ENCODE data around the gene SEC22A. TPM values are rescaled to one million over a fixed set of nuclear protein-coding genes. Genes with fewer than 3 reads are reported as not detected.

The SEC22A gene
- polyA plus RNA-seq, 4 donors = 24.8 to 28.7 (median 26.3) TPM

- DNase-seq (ENCODE audit: low read depth in 4 of 4, low spot score in 2 of 4) = no peak
These were observed 59.9 kb downstream of the SEC22A start for GRCh38 chr3:123261666-123262065.

GRCh38 chr3:123262226-123262625 lies 60.5 kb downstream of the SEC22A start:
- no peak for DNase-seq (ENCODE audit: low read depth in 4 of 4, low spot score in 2 of 4)

- no peak for DNase-seq (ENCODE audit: low read depth in 4 of 4, low spot score in 2 of 4)
These were observed 61.1 kb downstream of the SEC22A start for GRCh38 chr3:123262868-123263267.

GRCh38 chr3:123263941-123264340 lies 62.2 kb downstream of the SEC22A start:
- DNase-seq (ENCODE audit: low read depth in 4 of 4, low spot score in 2 of 4) = no peak

- no peak for DNase-seq (ENCODE audit: low read depth in 4 of 4, low spot score in 2 of 4)
These were observed 66.1 kb downstream of the SEC22A start for GRCh38 chr3:123267821-123268220.

GRCh38 chr3:123270818-123271217 lies 69.1 kb downstream of the SEC22A start:
- no peak for DNase-seq (ENCODE audit: low read depth in 4 of 4, low spot score in 2 of 4)

- DNase-seq (ENCODE audit: low read depth in 4 of 4, low spot score in 2 of 4) = no peak
These were observed 69.9 kb downstream of the SEC22A start for GRCh38 chr3:123271466-123272159.

GRCh38 chr3:123272547-123272946 lies 70.8 kb downstream of the SEC22A start:
- DNase-seq (ENCODE audit: low read depth in 4 of 4, low spot score in 2 of 4) = no peak

- no peak for DNase-seq (ENCODE audit: low read depth in 4 of 4, low spot score in 2 of 4)
These were observed 73.9 kb downstream of the SEC22A start for GRCh38 chr3:123275691-123276090.

- no peak for DNase-seq (ENCODE audit: low read depth in 4 of 4, low spot score in 2 of 4)
These were observed 74.7 kb downstream of the SEC22A start for GRCh38 chr3:123276346-123277006.

- DNase-seq (ENCODE audit: low read depth in 4 of 4, low spot score in 2 of 4) = no peak
These were observed 75.4 kb downstream of the SEC22A start for GRCh38 chr3:123277106-123277505.

- DNase-seq (ENCODE audit: low read depth in 4 of 4, low spot score in 2 of 4) = no peak
These were observed 76.7 kb downstream of the SEC22A start for GRCh38 chr3:123278446-123278845.

- no peak for DNase-seq (ENCODE audit: low read depth in 4 of 4, low spot score in 2 of 4)
These were observed 77.4 kb downstream of the SEC22A start for GRCh38 chr3:123279121-123279520.

- no peak for DNase-seq (ENCODE audit: low read depth in 4 of 4, low spot score in 2 of 4)
These were observed 79.7 kb downstream of the SEC22A start for GRCh38 chr3:123281406-123281805.

- DNase-seq (ENCODE audit: low read depth in 4 of 4, low spot score in 2 of 4) = no peak
These were observed 80.2 kb downstream of the SEC22A start for GRCh38 chr3:123281929-123282328.

GRCh38 chr3:123282461-123282860 lies 80.7 kb downstream of the SEC22A start:
- DNase-seq (ENCODE audit: low read depth in 4 of 4, low spot score in 2 of 4) = no peak

- DNase-seq (ENCODE audit: low read depth in 4 of 4, low spot score in 2 of 4) = no peak
These were observed 81.3 kb downstream of the SEC22A start for GRCh38 chr3:123283074-123283473.

- DNase-seq (ENCODE audit: low read depth in 4 of 4, low spot score in 2 of 4) = no peak
These were observed 82.1 kb downstream of the SEC22A start for GRCh38 chr3:123283657-123284398.

- no peak for DNase-seq (ENCODE audit: low read depth in 4 of 4, low spot score in 2 of 4)
These were observed 82.8 kb downstream of the SEC22A start for GRCh38 chr3:123284399-123285010.

- no peak for DNase-seq (ENCODE audit: low read depth in 4 of 4, low spot score in 2 of 4)
These were observed 83.3 kb downstream of the SEC22A start for GRCh38 chr3:123285066-123285465.

GRCh38 chr3:123285479-123285878 lies 83.7 kb downstream of the SEC22A start:
- no peak for DNase-seq (ENCODE audit: low read depth in 4 of 4, low spot score in 2 of 4)
